Putamen (tissue), 1 donor: ENCODE results near the gene CCN5.
"Not testable (repeated sequence)": the region's sequence is repeated elsewhere in the genome, so short reads cannot be mapped to it uniquely, and the experiment has no call there.

Experiments used
- DNase-seq: peaks from one replicate; pipeline ENCODE4 v3.0.0-alpha.2; 2016; ENCODE audit warnings: low spot score

Gene CCN5

DNA sequence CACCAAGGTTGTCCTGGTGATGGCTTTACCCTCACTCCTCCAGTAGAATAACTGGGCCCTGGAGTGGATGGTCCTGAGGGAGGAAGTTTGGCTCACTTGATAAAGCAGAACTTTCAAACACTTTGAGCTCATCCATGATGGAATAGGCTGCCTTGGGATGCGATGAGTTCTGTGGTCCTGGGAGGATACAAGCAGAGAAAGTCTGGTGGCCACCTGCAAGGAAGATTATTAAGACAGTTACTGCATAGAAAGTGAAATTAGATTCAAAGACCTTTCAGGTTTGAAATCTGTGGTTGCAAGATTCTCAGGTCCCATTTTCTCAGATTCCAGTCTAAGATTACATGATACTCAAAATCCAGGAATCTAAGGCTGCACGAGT, 19.9 kb upstream of the CCN5 start:
- DNase-seq = no peak

GRCh38 chr20:44695674-44696300, 19.4 kb upstream of the CCN5 start:
- DNase-seq = no peak

DNA sequence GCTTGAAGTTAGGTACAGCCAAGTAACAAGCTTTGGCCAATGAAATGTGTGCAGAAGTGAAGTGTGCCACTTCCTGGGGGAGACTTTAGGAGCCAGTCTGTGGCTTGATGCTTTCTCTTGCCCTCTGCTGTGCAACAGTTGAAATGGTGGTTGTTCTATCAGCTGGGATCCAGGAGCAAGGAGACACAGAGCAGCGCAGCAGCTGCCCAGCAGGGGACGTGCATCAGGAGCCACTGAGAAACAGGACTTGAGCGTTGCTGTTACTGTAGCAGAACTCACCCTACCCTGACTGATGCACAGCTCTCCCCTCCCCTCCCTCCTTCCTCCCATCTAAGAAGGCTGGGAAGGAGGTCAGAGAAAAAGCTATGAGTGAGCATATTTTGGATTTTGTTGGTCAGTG, 18.9 kb upstream of the CCN5 start:
- DNase-seq = no peak

- not testable (repeated sequence) for DNase-seq
These were observed 18.1 kb upstream of the CCN5 start for GRCh38 chr20:44697041-44697440.

GRCh38 chr20:44698351-44698750, 16.8 kb upstream of the CCN5 start:
- DNase-seq = no peak

- DNase-seq = no peak
These were observed 14.9 kb upstream of the CCN5 start for GRCh38 chr20:44700306-44700705.

GRCh38 chr20:44701118-44701857, 13.9 kb upstream of the CCN5 start:
- DNase-seq = no peak

DNA sequence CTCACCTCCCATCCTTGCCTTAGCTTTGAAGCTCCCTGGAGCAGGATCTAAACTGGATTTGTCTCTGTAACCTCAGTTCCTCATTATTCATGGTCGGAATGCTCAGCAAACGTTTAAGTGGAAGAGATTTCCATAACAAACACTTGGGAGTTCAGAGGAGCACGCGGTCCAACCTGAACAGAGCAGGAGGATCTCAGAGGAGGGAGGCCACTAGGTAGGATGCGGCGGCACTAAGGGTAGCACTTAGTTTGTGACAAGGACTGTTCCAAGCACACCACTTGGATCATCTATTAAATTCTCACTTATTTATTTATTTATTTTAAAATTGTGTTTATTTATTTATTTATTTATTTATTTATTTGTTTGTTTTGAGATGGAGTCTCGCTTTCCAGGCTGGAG, 13.3 kb upstream of the CCN5 start:
- no peak for DNase-seq

GRCh38 chr20:44702776-44703175, 12.4 kb upstream of the CCN5 start:
- DNase-seq = peak; percentile 93

GRCh38 chr20:44703183-44703925, 11.8 kb upstream of the CCN5 start:
- no peak for DNase-seq

DNA sequence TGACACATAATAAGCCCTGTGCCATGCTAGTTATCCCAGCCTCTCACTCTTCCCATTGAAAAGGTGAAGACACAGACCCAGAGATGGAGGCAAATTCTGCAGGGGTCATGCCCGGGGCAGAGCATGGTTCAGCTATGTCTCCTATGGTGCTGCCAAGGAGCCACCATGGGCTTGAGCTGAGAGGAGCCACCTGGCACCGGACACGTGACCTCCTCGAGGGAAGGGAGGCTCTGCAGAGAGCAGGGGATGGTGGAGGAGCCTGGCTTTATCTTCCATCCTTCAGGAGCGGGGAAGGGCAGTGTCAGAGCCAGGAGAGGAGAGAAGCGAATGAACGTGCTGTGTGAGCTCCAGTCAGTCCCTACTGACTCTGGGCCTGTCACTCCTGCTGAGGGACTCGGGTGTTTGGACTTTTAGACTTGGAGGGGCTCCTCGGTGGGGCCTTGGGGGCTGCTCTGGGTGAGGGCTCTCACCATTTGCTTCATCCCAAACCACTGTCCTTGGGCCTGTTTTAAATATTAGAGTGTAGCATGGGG, 11.1 kb upstream of the CCN5 start:
- no peak for DNase-seq

DNA sequence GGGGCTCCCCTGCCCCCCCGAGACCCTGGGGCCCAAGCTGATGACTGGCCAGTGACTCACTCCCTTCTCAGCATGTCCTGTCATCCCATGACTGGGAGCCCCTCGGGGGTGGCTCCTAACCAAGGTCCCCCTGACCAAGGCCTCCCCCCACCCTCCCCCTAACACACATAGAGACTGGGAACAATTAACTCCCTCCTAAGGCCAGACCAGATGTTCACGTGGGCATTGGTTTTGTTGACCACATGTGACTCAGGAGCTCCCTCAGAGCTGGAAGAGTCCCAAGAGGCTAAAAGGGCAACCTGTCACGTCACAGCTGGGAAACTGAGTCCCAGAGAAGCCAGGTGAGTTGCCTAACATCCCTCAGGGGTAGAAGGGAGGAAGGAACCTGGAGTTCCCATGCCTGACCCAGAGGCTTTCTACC, 10.6 kb upstream of the CCN5 start:
- no peak for DNase-seq

GRCh38 chr20:44705364-44706094, 9.6 kb upstream of the CCN5 start:
- DNase-seq = no peak

GRCh38 chr20:44706301-44707017, 8.7 kb upstream of the CCN5 start:
- DNase-seq = no peak

DNA sequence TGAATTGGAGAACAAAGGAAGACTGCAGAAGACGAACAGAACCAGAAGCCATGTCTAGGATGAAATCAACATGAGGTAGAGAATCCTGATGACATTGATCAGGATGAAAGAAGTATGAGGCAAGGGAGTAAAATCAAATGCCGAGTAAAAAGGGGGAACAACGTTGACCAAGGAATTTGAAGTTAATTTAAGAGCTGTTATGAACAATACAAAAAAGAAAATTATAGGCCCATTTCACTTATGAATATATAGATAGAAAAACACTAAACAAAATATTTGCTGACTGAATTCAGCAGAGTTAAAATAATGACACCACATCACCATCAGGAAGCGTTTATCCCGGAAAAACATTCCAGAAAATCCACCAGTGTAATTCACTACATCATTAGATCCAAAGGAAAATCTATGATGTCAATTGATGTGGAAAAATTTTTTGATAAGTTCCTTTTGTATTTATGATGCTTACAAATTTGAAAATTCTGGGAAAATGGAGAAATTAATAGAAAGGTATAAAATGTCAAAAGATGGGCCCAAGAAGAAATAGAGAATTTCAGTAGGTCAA, 8.1 kb upstream of the CCN5 start:
- no peak for DNase-seq

- no peak for DNase-seq
These were observed 5.8 kb upstream of the CCN5 start for GRCh38 chr20:44709380-44709779.

- no peak for DNase-seq
These were observed 5.4 kb upstream of the CCN5 start for GRCh38 chr20:44709797-44710196.

DNA sequence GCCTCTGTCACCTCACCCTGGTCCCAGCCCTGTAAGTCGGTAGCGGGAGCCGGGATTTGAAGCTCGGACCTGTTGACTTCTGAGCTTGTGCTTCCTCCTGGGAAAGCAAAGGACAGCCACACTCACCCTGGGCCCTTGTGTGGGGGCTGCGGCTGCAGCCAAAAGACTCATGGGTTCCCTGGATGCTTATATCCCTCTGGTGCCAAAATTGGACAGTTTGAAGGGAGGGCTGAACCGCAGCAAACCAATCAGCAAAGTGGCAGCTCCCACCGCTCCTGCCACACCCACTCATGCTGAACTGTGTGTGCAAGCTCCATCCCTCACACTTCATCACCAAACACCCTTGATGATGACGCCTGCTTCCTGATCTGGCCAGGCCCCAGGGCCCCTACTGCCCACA, 3.9 kb upstream of the CCN5 start:
- no peak for DNase-seq

- no peak for DNase-seq
These were observed 968 bp upstream of the CCN5 start for GRCh38 chr20:44714102-44714700.

- no peak for DNase-seq
These were observed 535 bp downstream of the CCN5 start for GRCh38 chr20:44715499-44716308.
